Limb (tissue), 2 donors: ENCODE results near the gene PRKCSH.
A peak's percentile ranks its signal among the peaks of the same experiment; 100 is the strongest.
"Not testable (repeated sequence)": the region's sequence is repeated elsewhere in the genome, so short reads cannot be mapped to it uniquely, and the experiment has no call there.

Experiments used
- DNase-seq, 2 donors: peaks; one replicate each; pipeline ENCODE4 v3.0.0-alpha.2; 2016; ENCODE audit errors: extremely low spot score in 2 of 2

PRKCSH gene

GRCh38 chr19:11475343-11475742 is 39.9 kb downstream of the PRKCSH start:
- not testable (repeated sequence) for DNase-seq

- no peak for DNase-seq
These were observed 40.4 kb downstream of the PRKCSH start for GRCh38 chr19:11475861-11476260.

GRCh38 chr19:11478167-11479089 is 43.0 kb downstream of the PRKCSH start:
- DNase-seq = no peak

DNA sequence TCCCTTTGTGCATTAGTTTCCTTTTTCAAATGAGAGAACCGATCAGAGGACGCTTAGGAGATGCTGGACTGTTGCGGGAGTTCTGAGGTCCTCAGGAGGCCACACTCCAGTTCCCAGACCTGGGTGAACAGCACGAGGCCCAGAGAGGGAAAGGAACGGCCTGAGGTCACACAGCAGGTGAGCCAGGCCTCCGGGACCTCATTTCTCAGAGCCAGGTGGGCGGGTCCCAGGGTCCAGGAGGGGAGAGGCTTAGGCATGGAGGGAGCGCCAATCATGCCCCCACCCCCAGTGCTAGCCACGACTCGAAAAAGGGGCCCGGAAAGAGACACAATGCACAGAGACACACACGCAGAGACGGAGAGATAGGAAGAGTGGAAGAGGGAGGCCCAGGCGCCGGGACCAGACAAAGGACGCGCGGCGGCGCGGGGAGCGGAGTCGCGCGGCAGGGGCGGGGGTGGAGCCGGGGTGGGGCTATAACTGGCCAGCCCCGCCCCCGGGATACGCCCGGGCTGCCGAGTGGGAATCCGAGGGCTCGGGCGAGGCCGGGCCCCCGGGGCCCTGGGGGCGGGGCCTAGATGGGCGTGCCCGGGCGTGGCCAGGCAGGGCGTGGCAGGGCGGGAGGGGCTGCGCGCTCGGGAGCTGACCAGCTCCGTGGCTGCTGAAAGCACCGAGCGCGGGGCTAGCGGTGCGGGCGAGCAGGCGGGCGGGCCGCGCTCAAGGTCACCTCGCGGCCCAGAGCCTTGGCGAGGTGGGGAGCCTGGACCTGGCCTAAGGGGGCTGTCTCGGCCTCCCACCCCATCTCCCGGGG is 43.9 kb downstream of the PRKCSH start:
- peak in 1 of 2 donors; percentile 81 for DNase-seq

- peak in 1 of 2 donors; percentile 53 for DNase-seq
These were observed 44.7 kb downstream of the PRKCSH start for GRCh38 chr19:11479898-11480714.

DNA sequence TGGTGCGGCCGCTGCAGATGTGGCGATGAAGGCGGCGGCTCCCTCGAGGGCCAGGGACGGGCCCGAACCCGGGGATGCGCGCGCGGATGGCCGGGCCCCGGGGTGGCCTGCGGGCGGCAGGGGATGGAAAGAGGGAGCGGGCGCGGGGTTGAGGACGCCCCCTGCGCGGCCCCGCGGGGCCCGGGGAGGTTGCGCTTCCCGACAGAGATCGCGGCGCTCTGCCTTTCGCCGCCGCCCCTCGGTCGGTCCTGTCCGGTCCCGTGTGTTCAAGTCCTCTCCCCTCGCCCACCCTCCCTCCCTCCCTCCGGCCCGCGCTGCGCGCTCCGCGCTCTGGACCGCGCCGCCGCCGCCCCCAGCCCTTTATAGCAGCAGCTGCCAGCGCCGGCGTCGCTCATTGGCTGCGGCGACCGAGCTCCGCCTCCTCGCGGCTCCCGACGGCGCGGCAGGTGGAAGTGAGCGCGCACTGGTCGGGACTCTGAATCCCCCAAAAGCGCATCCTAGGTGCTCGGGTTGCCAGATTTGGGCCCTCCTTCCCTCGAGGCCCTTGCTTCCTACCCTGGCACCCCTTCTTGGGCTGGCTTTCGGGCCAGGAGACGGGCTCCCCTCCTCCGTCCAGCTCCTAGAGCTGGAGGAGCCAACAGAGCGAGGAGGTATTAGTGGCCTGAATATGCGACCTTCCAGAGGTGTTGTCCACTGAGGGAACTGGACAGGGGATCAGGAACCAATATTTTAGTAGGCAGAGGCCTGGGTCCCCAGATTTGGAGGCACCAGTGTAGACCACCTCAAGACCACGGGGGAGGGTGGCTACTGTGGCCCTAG is 45.5 kb downstream of the PRKCSH start, which contains the start of gene ELAVL3:
ELAVL3 (minus strand) TSS at position 332 of the 819 bp plus-strand sequence. CDS start 438 bp downstream, outside the sequence.
- DNase-seq = peak in 1 of 2 donors; percentile 79

DNA sequence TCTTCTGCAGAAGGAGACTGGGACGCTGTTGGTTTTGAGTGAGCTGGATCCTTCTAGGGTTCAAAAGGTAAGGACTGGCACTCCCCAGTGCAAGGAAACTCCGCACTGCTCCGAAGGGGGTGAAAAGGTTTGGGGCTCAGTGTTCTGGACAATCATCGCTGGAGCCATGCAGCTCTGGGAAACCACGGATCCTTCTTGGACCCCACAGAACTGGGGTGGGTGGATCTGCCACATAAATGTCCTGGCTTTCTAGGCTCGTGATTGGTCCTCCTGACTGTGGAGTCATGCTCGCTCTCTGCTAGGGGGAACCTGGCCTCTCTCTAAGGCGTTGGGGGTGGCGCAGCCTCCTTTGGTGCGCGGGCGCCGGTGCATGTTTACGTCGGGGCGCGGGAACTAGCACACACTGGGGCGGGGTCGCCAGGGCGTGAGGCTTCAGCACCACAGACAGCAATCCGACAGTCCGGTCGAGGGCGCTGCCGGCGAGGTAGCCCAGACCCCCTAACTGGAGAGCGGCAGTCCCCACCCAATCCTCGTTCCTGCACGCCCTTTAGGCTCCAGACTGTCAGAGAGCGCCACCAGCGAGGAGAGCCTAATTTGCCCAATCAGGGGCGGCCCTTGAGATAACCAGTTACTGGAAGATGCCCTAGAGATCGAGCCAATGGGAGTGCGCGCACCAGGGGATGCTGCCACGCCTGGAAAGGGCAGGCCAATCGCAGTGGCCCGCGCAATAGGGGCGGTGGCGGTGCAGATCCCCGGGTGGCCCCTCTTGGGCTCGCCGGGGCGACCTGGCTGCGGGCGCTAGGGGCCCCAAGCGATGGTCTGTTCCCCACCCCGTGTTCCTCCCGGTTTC is 46.3 kb downstream of the PRKCSH start:
- peak; percentile 47 to 80 for DNase-seq

- DNase-seq = peak; percentile 56 to 86
These were observed 47.1 kb downstream of the PRKCSH start for GRCh38 chr19:11482384-11483050.

GRCh38 chr19:11483366-11484111 is 48.1 kb downstream of the PRKCSH start:
- DNase-seq = no peak

DNA sequence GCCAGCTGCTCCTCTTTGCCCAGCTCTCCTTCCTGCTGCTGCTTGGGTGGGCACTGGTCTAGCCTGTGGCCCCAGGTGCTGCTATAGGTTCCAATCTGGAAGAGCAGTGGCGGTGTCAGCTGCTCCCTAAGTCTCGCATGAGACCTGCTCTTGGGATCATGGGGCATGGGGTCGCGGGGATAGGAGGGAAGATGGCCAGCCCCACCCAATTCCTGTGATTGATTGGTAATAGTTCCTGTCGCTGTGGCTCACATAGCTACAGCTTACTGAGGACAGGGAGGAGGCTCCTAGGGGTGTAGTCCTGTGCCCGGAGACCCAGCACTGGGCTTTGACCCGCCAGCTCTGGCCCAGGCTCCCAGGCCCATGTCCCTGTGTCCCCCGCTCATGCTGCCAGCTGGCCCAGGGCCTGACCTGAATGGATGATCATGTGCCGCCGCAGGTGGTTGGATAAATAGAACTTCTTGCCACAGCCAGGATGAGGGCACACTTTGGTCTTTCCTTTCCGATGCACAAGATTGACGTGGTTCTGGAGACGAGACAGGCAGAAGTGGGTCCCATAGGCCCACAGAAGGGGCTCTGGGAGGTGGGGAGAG is 49.9 kb downstream of the PRKCSH start:
- no peak for DNase-seq

DNA sequence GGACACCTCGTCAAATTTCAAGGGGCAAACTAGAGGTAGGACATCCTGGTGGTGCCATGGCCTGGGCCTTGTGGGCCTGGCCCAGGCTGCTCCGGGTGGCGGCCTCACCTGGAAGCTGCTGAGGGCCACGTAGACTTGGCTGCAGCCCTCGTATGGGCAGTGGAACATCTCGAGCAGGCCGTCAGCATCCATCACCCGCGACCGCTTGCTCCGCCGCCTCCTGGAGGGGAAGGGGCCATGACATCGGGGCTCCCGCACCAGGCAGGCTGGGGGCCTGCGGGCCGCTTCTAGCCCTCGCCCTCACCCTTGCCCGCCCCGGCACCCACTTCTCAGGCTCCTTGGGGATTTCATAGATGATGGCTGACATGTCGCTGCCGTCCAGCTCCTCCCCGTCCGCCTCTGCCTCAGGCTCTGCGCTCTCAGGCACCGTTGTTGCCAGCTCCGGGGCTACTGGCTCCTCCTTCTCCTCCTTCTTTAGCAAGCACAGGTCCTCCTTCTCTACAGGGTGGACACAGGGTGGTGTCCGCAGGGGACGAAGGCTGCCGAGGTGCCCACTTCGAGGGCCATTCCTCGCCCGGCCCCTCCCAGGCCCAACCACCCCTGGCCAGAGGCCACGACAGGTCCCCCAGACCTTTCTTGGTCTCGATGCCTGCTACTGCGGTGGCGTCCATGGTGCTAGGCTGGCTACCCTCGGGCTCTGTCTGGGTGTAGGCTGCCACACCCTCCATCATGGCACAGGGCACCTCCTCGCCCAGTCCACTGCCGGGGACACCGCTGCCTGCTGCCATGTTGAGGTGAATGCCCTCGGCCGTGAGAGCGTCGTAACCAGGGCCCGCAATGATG is 51.4 kb downstream of the PRKCSH start:
- DNase-seq = no peak

- DNase-seq = no peak
These were observed 53.9 kb downstream of the PRKCSH start for GRCh38 chr19:11489378-11489777.

DNA sequence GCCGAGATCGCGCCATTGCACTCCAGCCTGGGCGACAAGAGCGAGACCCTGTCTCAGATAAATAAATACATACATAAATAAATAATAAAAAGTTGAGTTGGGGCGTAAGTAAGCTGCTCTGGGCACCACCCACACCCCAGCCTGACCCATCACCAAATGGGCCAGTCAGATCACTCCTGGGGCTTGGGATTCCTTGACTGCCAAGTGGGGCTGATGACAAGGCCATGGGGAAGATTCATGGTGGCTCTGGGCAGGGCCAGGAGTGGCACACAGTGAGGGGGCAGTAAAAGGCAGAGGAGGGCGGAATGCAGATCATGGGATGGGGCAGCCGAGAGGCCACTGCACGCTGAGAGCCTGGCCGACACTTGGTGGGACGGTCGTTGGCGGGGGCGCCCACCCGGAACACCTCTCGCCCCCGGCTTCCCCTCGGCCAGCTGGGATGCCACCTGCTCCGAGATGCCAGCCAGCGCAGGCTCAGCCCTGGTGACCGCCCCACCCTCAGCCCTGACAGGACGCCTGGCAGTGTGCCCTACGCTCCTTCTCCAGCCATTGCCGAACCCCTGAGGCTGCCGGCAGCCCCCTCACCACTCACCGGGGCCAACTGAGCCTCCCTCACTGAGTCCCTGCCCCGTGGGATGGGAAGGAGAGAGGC is 59.3 kb downstream of the PRKCSH start:
- no peak for DNase-seq

- DNase-seq = no peak
These were observed 60.0 kb downstream of the PRKCSH start for GRCh38 chr19:11495481-11495880.

DNA sequence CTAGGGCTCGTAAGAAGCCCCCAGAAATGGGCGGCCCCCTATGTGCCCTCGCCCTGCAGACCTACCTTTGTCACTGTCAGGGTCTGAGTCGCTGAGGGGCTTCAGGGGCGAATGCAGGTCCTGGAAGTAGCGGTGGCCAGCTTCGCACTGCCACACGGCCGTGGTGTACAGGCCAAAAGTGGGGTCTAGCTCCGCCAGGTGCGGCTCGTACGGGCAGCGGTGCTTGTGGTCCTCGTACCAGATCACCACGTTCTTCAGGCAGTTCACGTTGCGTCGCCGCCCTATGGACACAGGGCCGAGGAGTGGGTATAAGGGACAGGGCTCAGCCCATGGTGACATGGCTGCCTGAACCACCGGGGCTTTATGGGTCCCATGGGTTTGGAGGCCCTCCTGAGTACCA is 60.5 kb downstream of the PRKCSH start:
- DNase-seq = no peak

DNA sequence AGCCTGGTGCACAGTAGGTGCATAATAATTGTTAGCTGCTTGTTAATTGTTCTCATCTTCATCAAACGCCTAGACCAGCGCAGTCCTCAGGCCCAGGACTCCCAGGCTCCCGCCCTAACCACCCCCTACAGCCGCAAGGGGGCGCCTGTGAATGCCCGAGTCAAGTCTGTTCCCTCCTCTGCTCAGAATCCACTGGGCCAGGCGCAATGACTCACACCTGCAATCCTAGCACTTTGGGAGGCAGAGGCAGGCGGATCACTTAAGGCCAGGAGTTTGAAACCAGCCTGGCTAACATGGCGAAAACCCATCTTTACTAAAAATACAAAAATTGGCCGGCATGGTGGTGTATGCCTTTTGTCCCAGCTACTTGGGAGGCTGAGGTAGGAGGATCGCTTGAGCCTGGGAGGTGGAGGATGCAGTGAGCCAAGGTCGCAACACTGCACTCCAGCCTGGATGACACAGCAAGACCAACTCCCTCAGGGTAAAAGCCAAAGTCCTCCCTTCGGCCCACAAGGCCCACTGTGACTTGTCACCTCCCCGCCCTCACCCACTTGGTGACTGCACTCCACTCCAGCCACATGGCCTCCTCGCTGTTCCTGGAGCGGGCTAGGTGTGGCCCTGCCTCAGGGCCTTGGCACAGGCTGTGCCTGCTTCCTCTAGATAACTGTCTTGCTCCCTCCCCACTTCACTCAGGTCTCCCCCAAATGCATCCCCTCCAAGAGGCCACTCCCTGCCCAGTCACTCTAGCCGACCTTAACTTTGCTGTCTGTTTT is 61.1 kb downstream of the PRKCSH start:
- DNase-seq = peak in 1 of 2 donors; percentile 70
